SH-SY5Y (cell line): ENCODE data around the gene CETN2.

Experiments used
- GATA2 ChIP-seq: IDR thresholded peaks from 2 replicates; pipeline ENCODE4 v1.6.1; 2011; ENCODE audit warnings: mild to moderate bottlenecking, low read depth, low read length
- GATA3 ChIP-seq: IDR thresholded peaks from 2 replicates; pipeline ENCODE4 v1.6.1; 2011; ENCODE audit warnings: low read depth, mild to moderate bottlenecking, low read length, moderate library complexity

- TF ChIP-seq GATA2 = no peak
- TF ChIP-seq GATA3 = no peak
Observed at GRCh38 chrX:152850465-152850864, 19.9 kb upstream of the CETN2 start.
